OCI-LY3 (cell line): ENCODE data around the gene ROPN1.
"Not testable (repeated sequence)": the region's sequence is repeated elsewhere in the genome, so short reads cannot be mapped to it uniquely, and the experiment has no call there.

ENCODE experiments used
- H2AFZ ChIP-seq: fragments of 200-600, 300-600 bp; shearing (Covaris generic); 2 replicates; pipeline ENCODE4 v1.6.0; 2014; ENCODE audit warnings: antibody characterized with exemption, low read depth, low read length
- H3K27ac ChIP-seq: fragments of 200-600, 300-600 bp; sonication (generic); 2 replicates; pipeline ENCODE4 v1.5.1; 2014; ENCODE audit warnings: mild to moderate bottlenecking, low read length, moderate library complexity, mixed read lengths
- H3K27me3 ChIP-seq: fragments of 200-600, 300-600 bp; sonication (generic); 2 replicates; pipeline ENCODE4 v1.6.1; 2014; ENCODE audit warnings: low read depth, low read length, mixed read lengths
- H3K36me3 ChIP-seq: fragments of 200-600, 300-600 bp; sonication (generic); replicated peaks from 2 replicates; pipeline ENCODE3; 2014; ENCODE audit warnings: low read depth, low read length, mixed read lengths
- H3K4me1 ChIP-seq: fragments of 300-600, 200-600 bp; sonication (generic); 2 replicates; pipeline ENCODE4 v1.6.1; 2014; ENCODE audit warnings: low read length, mixed read lengths
- H3K4me2 ChIP-seq: fragments of 200-600, 300-600 bp; sonication (generic); 2 replicates; pipeline ENCODE4 v1.6.1; 2014; ENCODE audit warnings: low read length, mixed read lengths
- H3K4me3 ChIP-seq: fragments of 300-600, 200-600 bp; sonication (generic); 2 replicates; pipeline ENCODE4 v1.5.1; 2014; ENCODE audit warnings: antibody characterized with exemption, mild to moderate bottlenecking, low read length, moderate library complexity
- H3K79me2 ChIP-seq: fragments of 300-600, 200-600 bp; shearing (Covaris generic); 2 replicates; pipeline ENCODE4 v1.6.1; 2014; ENCODE audit warnings: mild to moderate bottlenecking, low read length, mixed read lengths
- H3K9ac ChIP-seq: fragments of 300-600, 200-600 bp; shearing (Covaris generic); 2 replicates; pipeline ENCODE4 v1.6.0; 2014; ENCODE audit warnings: mild to moderate bottlenecking, low read length, moderate library complexity
- H3K9me3 ChIP-seq: fragments of 200-600, 300-600 bp; shearing (Covaris generic); 2 replicates; pipeline ENCODE4 v1.6.1; 2014; ENCODE audit warnings: low read length, mixed read lengths; ENCODE audit not compliant: insufficient read depth
- H4K20me1 ChIP-seq: fragments of 200-600, 300-600 bp; sonication (generic); 2 replicates; pipeline ENCODE4 v1.6.1; 2016; ENCODE audit warnings: low read length, mixed read lengths; ENCODE audit not compliant: insufficient read depth
- CTCF ChIP-seq: fragments of 200-600, 300-600 bp; sonication (generic); IDR thresholded peaks from 2 replicates; pipeline ENCODE4 v1.5.1; 2014; ENCODE audit warnings: antibody characterized with exemption, low read length, low read depth
- EZH2phosphoT487 ChIP-seq: fragments of 200-600 bp; shearing (Covaris generic); IDR thresholded peaks from 2 replicates; pipeline ENCODE4 v1.6.1; 2018; ENCODE audit warnings: antibody characterized with exemption, mixed run types, low read depth

ROPN1 gene

GRCh38 chr3:124032311-124032880 lies 40.5 kb upstream of the ROPN1 start:
- TF ChIP-seq CTCF (no peak), EZH2phosphoT487 (no peak)
- Histone ChIP-seq H3K36me3 (no peaks in the 10 kb centered on the region), H3K9ac (no peak overlapping the region), H3K4me2 (no peak overlapping the region), H2AFZ (no peak overlapping the region), H4K20me1 (no peaks in the 10 kb centered on the region), H3K27ac (no peak overlapping the region), H3K4me3 (no peak overlapping the region), H3K27me3 (no peaks in the 10 kb centered on the region; the same call in 1 of the 2 replicates), H3K9me3 (no peaks in the 10 kb centered on the region), H3K79me2 (no peaks in the 10 kb centered on the region), H3K4me1 (no peaks in the 10 kb centered on the region)

GRCh38 chr3:124026516-124026915 lies 34.6 kb upstream of the ROPN1 start:
- Histone ChIP-seq H3K36me3 (no peaks in the 10 kb centered on the region), H3K9ac (no peak overlapping the region), H2AFZ (no peak overlapping the region), H3K4me2 (no peak overlapping the region), H3K79me2 (no peaks in the 10 kb centered on the region), H3K9me3 (no peaks in the 10 kb centered on the region), H4K20me1 (no peaks in the 10 kb centered on the region), H3K27me3 (no peaks in the 10 kb centered on the region), H3K27ac (no peak overlapping the region), H3K4me1 (no peaks in the 10 kb centered on the region), H3K4me3 (no peak overlapping the region)
- TF ChIP-seq EZH2phosphoT487 (no peak), CTCF (no peak)

DNA sequence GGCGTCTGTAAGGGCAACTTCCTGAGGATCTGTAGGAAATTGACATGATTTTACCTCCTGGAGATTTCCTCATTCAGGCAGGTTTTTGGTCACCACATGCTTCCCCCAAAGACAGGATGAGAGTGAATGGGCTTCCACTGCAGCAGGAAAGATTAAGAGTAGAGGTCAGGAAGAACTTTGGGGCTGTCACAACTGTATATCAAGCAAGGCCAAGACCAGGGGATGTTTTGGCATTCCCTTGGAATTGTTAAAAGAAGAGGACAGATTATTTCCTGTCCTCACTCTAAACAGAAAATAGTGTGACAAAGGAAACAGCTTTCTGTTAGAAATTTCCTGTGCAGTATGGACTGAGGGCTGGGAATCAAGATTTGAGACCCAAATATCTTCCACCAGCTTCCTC lies 31.6 kb upstream of the ROPN1 start:
- H2AFZ ChIP-seq, H3K36me3 ChIP-seq, H3K9me3 ChIP-seq, H3K27ac ChIP-seq, H3K4me3 ChIP-seq, H3K9ac ChIP-seq, H3K4me2 ChIP-seq, H4K20me1 ChIP-seq, H3K79me2 ChIP-seq, H3K4me1 ChIP-seq, H3K27me3 ChIP-seq: not testable (repeated sequence)

DNA sequence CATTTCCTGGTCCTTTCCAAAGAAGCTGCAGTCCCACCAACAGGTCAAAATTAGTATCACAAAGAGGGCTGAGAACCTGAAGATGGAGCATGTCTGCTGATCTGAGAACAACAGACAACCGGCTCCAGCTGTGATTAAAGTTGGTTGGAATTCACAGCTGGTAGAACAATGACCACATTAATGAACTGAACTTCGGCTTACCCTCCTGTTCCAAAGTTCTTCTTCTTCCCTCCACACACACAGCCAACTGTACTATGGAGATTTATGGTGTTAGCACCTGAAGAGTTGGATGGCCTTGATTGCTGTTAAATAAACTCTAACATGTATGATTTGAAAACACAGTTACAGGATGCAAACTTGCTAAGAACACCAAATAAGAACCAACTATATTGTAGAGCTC lies 27.4 kb upstream of the ROPN1 start:
- H3K4me3 ChIP-seq: no peak overlapping the region
- no peaks in the 10 kb centered on the region for H3K4me1 ChIP-seq
- H3K4me2 ChIP-seq: no peak overlapping the region
- H4K20me1 ChIP-seq: no peaks in the 10 kb centered on the region
- no peaks in the 10 kb centered on the region for H3K9me3 ChIP-seq
- TF ChIP-seq CTCF: no peak
- TF ChIP-seq EZH2phosphoT487: no peak
- no peak overlapping the region for H3K9ac ChIP-seq
- no peaks in the 10 kb centered on the region for H3K79me2 ChIP-seq
- H3K36me3 ChIP-seq: no peaks in the 10 kb centered on the region
- H2AFZ ChIP-seq: no peak overlapping the region
- H3K27ac ChIP-seq: no peak overlapping the region
- H3K27me3 ChIP-seq: peaks cover 20% of the 10 kb centered on the region; the same call in 1 of the 2 replicates

- H3K9ac ChIP-seq, H3K4me1 ChIP-seq, H3K9me3 ChIP-seq, H3K27ac ChIP-seq, H3K36me3 ChIP-seq, H3K4me3 ChIP-seq, H2AFZ ChIP-seq, H4K20me1 ChIP-seq, H3K4me2 ChIP-seq, H3K79me2 ChIP-seq: not testable (repeated sequence)
- H3K27me3 ChIP-seq: peaks cover 20% of the 10 kb centered on the region; the same call in 1 of the 2 replicates
These were observed 25.6 kb upstream of the ROPN1 start for GRCh38 chr3:124017502-124017901.
